ENCODE data around the gene ARHGAP10.

DNA sequence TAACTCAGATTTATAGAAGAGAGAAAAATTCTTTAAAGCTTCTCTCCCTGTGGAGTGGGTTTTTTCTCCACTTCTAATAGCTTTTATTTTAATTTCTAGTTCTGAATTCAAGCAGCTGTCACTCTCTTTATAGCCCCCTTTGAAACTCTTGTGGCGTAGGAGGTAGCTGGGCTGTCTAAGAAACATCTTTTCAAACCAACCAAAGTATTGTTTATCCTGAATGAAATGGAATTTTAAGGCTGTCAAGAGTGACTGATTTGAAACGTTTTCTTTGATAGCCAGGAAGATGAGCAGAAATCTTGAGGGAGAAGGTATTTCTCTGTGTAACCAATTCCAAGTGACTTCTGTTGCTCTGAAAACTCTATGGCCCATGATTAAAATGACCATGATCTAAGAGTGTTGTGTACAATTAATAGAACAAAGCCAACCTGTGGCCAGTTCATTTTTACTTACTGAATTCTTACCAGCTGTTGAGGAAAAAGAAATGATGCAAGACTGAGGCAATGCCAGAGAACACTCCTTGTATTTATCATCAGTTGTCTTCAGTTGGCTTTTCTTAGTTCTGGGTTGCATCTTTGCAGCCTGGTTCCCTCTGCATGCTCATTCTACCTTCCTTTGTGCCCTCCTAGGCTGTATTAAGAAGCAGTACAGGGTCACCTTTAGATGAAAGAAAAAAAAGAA lies 298.4 kb downstream of the ARHGAP10 start:
- TF ChIP-seq POLR2A (IDR thresholded peaks at IDR 0.05; ENCODE audit: low read length) (no peak), GATA1 (IDR thresholded peaks at IDR 0.05; ENCODE audit: low read depth, low read length) (no peak)

All from erythroblast (primary cell).